CD4-positive, alpha-beta T cell (primary cell): ENCODE measurements around the gene PIP5K1B. TPM values are rescaled to one million over a fixed set of nuclear protein-coding genes. Genes with fewer than 3 reads are reported as not detected.

ENCODE experiments used
- ATAC-seq: fragments of 200-7000 bp; cut with Tn5 transposase; one replicate; pipeline ENCODE4 v1.10.0; 2022; ENCODE audit warnings: mild to moderate bottlenecking; ENCODE audit not compliant: poor library complexity
- CTCF ChIA-PET: fragments of 350-600 bp; sonication (Branson Sonifier 250); formaldehyde crosslinking; loops from one replicate; lab custom pipeline; 2021; ENCODE audit warnings: antibody characterized with exemption, inconsistent platforms; lab: Charles Lee
- POLR2A ChIA-PET: fragments of 350-600 bp; sonication (Branson Sonifier 250); formaldehyde crosslinking; loops from one replicate; lab custom pipeline; 2021; ENCODE audit warnings: antibody characterized with exemption, inconsistent platforms; lab: Charles Lee
- DNase-seq, 14 experiments: peaks; one replicate each; pipeline ENCODE4 v3.0.0-alpha.2; 2013 to 2020; ENCODE audit warnings: mixed read lengths in 2 of 14
- H3K27ac ChIP-seq, 2 donors: one replicate each; pipeline versions ENCODE4 v1.5.1 to v1.7.0; 2013; ENCODE audit warnings: low read length in 2 of 2, low read depth in 1 of 2, mild to moderate bottlenecking in 1 of 2
- H3K27me3 ChIP-seq, 2 experiments: 1 replicate in 1 of 2; 2 replicates in 1 of 2; pipeline versions ENCODE4 v1.6.1 to v1.7.0; 2013; ENCODE audit warnings: low read length in 2 of 2, control low read depth in 1 of 2, mild to moderate bottlenecking in 1 of 2, moderate library complexity in 1 of 2; ENCODE audit not compliant: insufficient read depth in 2 of 2, control insufficient read depth in 1 of 2
- H3K36me3 ChIP-seq: one replicate; pipeline ENCODE4 v1.6.1; 2013; ENCODE audit warnings: low read length, control low read depth; ENCODE audit not compliant: insufficient read depth
- H3K4me1 ChIP-seq: one replicate; pipeline ENCODE4 v1.6.1; 2013; ENCODE audit warnings: low read length, control low read depth; ENCODE audit not compliant: insufficient read depth
- H3K4me3 ChIP-seq: one replicate; pipeline ENCODE4 v1.5.1; 2013; ENCODE audit warnings: mild to moderate bottlenecking, low read length, moderate library complexity
- H3K9me3 ChIP-seq, 2 experiments: 1 replicate in 1 of 2; 2 replicates in 1 of 2; pipeline versions ENCODE4 v1.6.1 to v1.7.0; 2013; ENCODE audit warnings: low read length in 2 of 2, mild to moderate bottlenecking in 2 of 2, control low read depth in 1 of 2, moderate library complexity in 1 of 2; ENCODE audit not compliant: control insufficient read depth in 1 of 2, insufficient read depth in 1 of 2
- H3K27ac Mint-ChIP-seq: one replicate; pipeline ENCODE4 v1.8.0; 2020; ENCODE audit warnings: mixed read lengths
- H3K27me3 Mint-ChIP-seq: one replicate; pipeline ENCODE4 v1.8.0; 2021; ENCODE audit warnings: mixed read lengths
- H3K36me3 Mint-ChIP-seq: one replicate; pipeline ENCODE4 v1.8.0; 2021; ENCODE audit warnings: low read depth, mixed read lengths
- H3K4me1 Mint-ChIP-seq: one replicate; pipeline ENCODE4 v1.8.0; 2021; ENCODE audit warnings: low read depth, mixed read lengths
- H3K4me3 Mint-ChIP-seq: one replicate; pipeline ENCODE4 v1.8.0; 2020; ENCODE audit warnings: mild to moderate bottlenecking, mixed read lengths
- H3K9me3 Mint-ChIP-seq: one replicate; pipeline ENCODE4 v1.8.0; 2020; ENCODE audit warnings: mixed read lengths
- CTCF ChIP-seq: fragments of 200-600 bp; IDR thresholded peaks from one replicate; pipeline ENCODE4 v1.8.0; 2022; ENCODE audit warnings: antibody characterized with exemption, mild to moderate bottlenecking
- intact Hi-C, 2 experiments: fragments of 100-400 bp; cut with DNase I in 1 of 2; cut with micrococcal nuclease in 1 of 2; formaldehyde crosslinking; loops; one replicate each; pipeline versions ENCODE4 v1.15.1 to v1.9.0; 2023 to 2025; cut with DNase I, micrococcal nuclease
- total RNA-seq, 174 experiments: library from RNA in 2 of 174; stranded (reverse) in 2 of 174; gene quantifications; one replicate each; pipeline ENCODE4 v1.2.3 and lab custom pipeline; 2021 to 2026

PIP5K1B gene
- total RNA-seq, 2 experiments from 2014 or later: not detected

- H3K4me3 Mint-ChIP-seq: peak overlapping the region; percentile 76
- Histone ChIP-seq H3K27ac (no peak overlapping the region), H3K36me3 (no peaks in the 10 kb centered on the region), H3K4me3 (peak overlapping the region; percentile 43), H3K9me3 (no peaks in the 10 kb centered on the region), H3K27me3 (peaks cover 33 to 60% of the 10 kb centered on the region in 2 experiments), H3K4me1 (peaks cover 15% of the 10 kb centered on the region)
- no peak overlapping the region for H3K27ac Mint-ChIP-seq
- ATAC-seq (no peak), DNase-seq (peak in 2 of 14 experiments; percentile 7 to 12)
- peaks cover 24% of the 10 kb centered on the region for H3K4me1 Mint-ChIP-seq
- ChIA-PET CTCF (no interaction called here), POLR2A (no interaction called here)
- no peaks in the 10 kb centered on the region for H3K36me3 Mint-ChIP-seq
- H3K9me3 Mint-ChIP-seq: no peaks in the 10 kb centered on the region
- no peak for TF ChIP-seq CTCF
- H3K27me3 Mint-ChIP-seq: peaks cover 92% of the 10 kb centered on the region
- intact Hi-C loops: no loop called here
These were observed 707 bp downstream of the PIP5K1B start for GRCh38 chr9:68705531-68706362.

- Mint-ChIP-seq H3K9me3 (no peaks in the 10 kb centered on the region), H3K4me3 (peak overlapping the region; percentile 76), H3K27me3 (peaks cover 87% of the 10 kb centered on the region), H3K27ac (no peak overlapping the region), H3K4me1 (peaks cover 24% of the 10 kb centered on the region), H3K36me3 (no peaks in the 10 kb centered on the region)
- TF ChIP-seq CTCF: no peak
- intact Hi-C loops: no loop called here
- H3K36me3 ChIP-seq: no peaks in the 10 kb centered on the region
- H3K4me3 ChIP-seq: peak overlapping the region; percentile 43
- no peak overlapping the region for H3K27ac ChIP-seq
- CTCF ChIA-PET: no interaction called here
- H3K4me1 ChIP-seq: peaks cover 15% of the 10 kb centered on the region
- H3K9me3 ChIP-seq: no peaks in the 10 kb centered on the region
- DNase-seq (peak in 2 of 14 experiments; percentile 14 to 18), ATAC-seq (no peak)
- H3K27me3 ChIP-seq: peaks cover 33 to 57% of the 10 kb centered on the region in 2 experiments
- POLR2A ChIA-PET: no interaction called here
These were observed 1.5 kb downstream of the PIP5K1B start for GRCh38 chr9:68706363-68707201.

GRCh38 chr9:68707801-68708488 lies 2.9 kb downstream of the PIP5K1B start:
- Mint-ChIP-seq H3K27me3 (peaks cover 86% of the 10 kb centered on the region), H3K9me3 (no peaks in the 10 kb centered on the region), H3K36me3 (no peaks in the 10 kb centered on the region), H3K4me3 (no peak overlapping the region), H3K27ac (no peak overlapping the region), H3K4me1 (peaks cover 24% of the 10 kb centered on the region)
- TF ChIP-seq CTCF: no peak
- ChIA-PET POLR2A (interaction anchor here (0.7 kb wide), 1 partner anchor 328 kb away, joined by 6 read pairs; no protein-coding TSS in a partner anchor), CTCF (no interaction called here)
- ATAC-seq: no peak
- Histone ChIP-seq H3K4me1 (peaks cover 15% of the 10 kb centered on the region), H3K4me3 (no peak overlapping the region), H3K36me3 (no peaks in the 10 kb centered on the region), H3K27ac (no peak overlapping the region), H3K27me3 (peaks cover 27 to 50% of the 10 kb centered on the region in 2 experiments), H3K9me3 (no peaks in the 10 kb centered on the region)
- no peak for DNase-seq
- intact Hi-C loops: no loop called here
